OCI-LY7 (cell line): ENCODE data around the gene SYTL3. TPM values are rescaled to one million over a fixed set of nuclear protein-coding genes. Genes with fewer than 3 reads are reported as not detected.

Experiments
- BruUV-seq: library from RNA; stranded (reverse); fragments of 400-500 nt; replicated peaks from 2 replicates; lab custom pipeline; 2021; lab: Mats Ljungman, UMichigan
- CTCF ChIA-PET: fragments of 300-600 bp; sonication (Branson Sonifier 250); formaldehyde crosslinking; loops from one replicate; lab custom pipeline; 2022; ENCODE audit warnings: antibody characterized with exemption; ENCODE audit not compliant: unreplicated experiment; lab: Charles Lee
- POLR2A ChIA-PET: fragments of 300-600 bp; sonication (Branson Sonifier 250); formaldehyde crosslinking; loops from one replicate; lab custom pipeline; 2022; ENCODE audit warnings: antibody characterized with exemption; lab: Charles Lee
- DNase-seq: peaks from one replicate; pipeline ENCODE4 v3.0.0-alpha.2; 2015; ENCODE audit warnings: low spot score
- H2AFZ ChIP-seq: fragments of 200-600 bp; sonication (generic), shearing (Covaris generic); 2 replicates; pipeline ENCODE4 v1.6.1; 2014; ENCODE audit warnings: mild to moderate bottlenecking, antibody characterized with exemption, low read length, moderate library complexity
- H3K27ac ChIP-seq: fragments of 200-600 bp; sonication (generic); 2 replicates; pipeline ENCODE4 v1.5.1; 2014; ENCODE audit warnings: mixed run types, low read depth, mild to moderate bottlenecking, moderate library complexity, low read length, inconsistent platforms; ENCODE audit not compliant: poor library complexity, severe bottlenecking
- H3K36me3 ChIP-seq: fragments of 200-600 bp; sonication (generic); 2 replicates; pipeline ENCODE4 v1.6.1; 2014; ENCODE audit warnings: mild to moderate bottlenecking, antibody characterized with exemption, low read length, moderate library complexity, mixed read lengths; ENCODE audit not compliant: insufficient read depth
- H3K4me1 ChIP-seq: fragments of 200-600 bp; sonication (generic); 2 replicates; pipeline ENCODE4 v1.5.1; 2014; ENCODE audit warnings: mild to moderate bottlenecking, low read length; ENCODE audit not compliant: insufficient read depth, poor library complexity, severe bottlenecking
- H3K4me2 ChIP-seq: fragments of 200-600 bp; sonication (generic); 2 replicates; pipeline ENCODE4 v1.6.1; 2014; ENCODE audit warnings: mild to moderate bottlenecking, low read length
- H3K4me3 ChIP-seq: fragments of 200-600 bp; sonication (generic); 2 replicates; pipeline ENCODE4 v1.5.1; 2014; ENCODE audit warnings: mild to moderate bottlenecking, low read depth, low read length; ENCODE audit not compliant: poor library complexity, severe bottlenecking
- H3K79me2 ChIP-seq: fragments of 200-600 bp; sonication (generic); 2 replicates; pipeline ENCODE4 v1.6.1; 2016; ENCODE audit warnings: low read depth, mild to moderate bottlenecking, low read length, moderate library complexity, mixed read lengths; ENCODE audit not compliant: insufficient read depth
- H3K9me2 ChIP-seq: fragments of 200-600 bp; sonication (generic); 2 replicates; pipeline ENCODE4 v1.6.1; 2016; ENCODE audit warnings: mild to moderate bottlenecking, low read length, mixed read lengths; ENCODE audit not compliant: insufficient read depth
- H3K9me3 ChIP-seq: fragments of 200-600 bp; sonication (generic); 2 replicates; pipeline ENCODE4 v1.6.1; 2014; ENCODE audit warnings: mild to moderate bottlenecking, mixed run types, low read length, mixed read lengths
- H4K20me1 ChIP-seq: fragments of 200-600 bp; sonication (generic); 2 replicates; pipeline ENCODE4 v1.6.1; 2014; ENCODE audit warnings: mild to moderate bottlenecking, antibody characterized with exemption, low read length, moderate library complexity, mixed read lengths; ENCODE audit not compliant: insufficient read depth
- EZH2phosphoT487 ChIP-seq: fragments of 200-600 bp; sonication (generic); IDR thresholded peaks from 2 replicates; pipeline ENCODE4 v1.6.1; 2018; ENCODE audit warnings: low read depth, borderline replicate concordance, mild to moderate bottlenecking, mixed run types, antibody characterized with exemption, low read length, moderate library complexity, mixed read lengths
- intact Hi-C: fragments of 100-400 bp; cut with micrococcal nuclease; formaldehyde crosslinking; loops from one replicate; pipeline ENCODE4 v1.10.0; 2022; ENCODE audit not compliant: unreplicated experiment
- total RNA-seq, 2 experiments: library from RNA; depleted of rRNA in 1 of 2; stranded (reverse); fragments of >200 nt in 1 of 2; shearing (Covaris generic) in 1 of 2; gene quantifications; 2 replicates each; pipeline ENCODE4 v1.2.3, GENCODE V29; 2014 to 2022
- TF ChIP-seq, protein P1 (sequence below): fragments of 200-600 bp; sonication (generic); conservative IDR thresholded peaks from 2 replicates; pipeline ENCODE4 v1.5.1; 2014; ENCODE audit warnings: mild to moderate bottlenecking, antibody characterized with exemption, low read length, moderate library complexity, mixed read lengths

Gene SYTL3
- total RNA-seq, 2 experiments from 2014 or later: 0.32 to 0.89 TPM

DNA sequence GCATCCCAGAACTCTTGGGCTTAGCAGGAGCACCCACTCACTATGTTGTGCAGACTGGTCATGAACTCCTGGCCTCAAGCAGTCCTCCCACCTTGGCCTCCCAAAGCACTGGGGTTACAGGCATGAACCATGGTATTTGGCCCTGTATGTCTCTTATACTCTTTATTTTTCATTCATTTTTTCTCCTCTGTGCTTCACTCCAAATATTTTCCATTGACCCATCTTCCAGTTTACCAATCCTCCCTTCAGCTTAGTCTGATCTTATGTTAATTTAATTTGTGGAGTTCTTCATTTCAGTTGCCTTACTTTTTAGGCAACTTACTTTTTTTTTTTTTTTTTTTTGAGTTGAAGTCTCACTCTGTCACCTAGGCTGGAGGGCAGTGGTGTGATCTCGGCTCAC is 89.8 kb downstream of the SYTL3 start:
- BruUV-seq: no TSS peak
- Histone ChIP-seq H3K36me3 (no peaks in the 10 kb centered on the region), H4K20me1 (no peaks in the 10 kb centered on the region), H3K4me2 (no peak overlapping the region), H3K9me3 (peaks cover 11% of the 10 kb centered on the region), H2AFZ (no peak overlapping the region), H3K4me1 (no peaks in the 10 kb centered on the region), H3K4me3 (no peak overlapping the region), H3K9me2 (no peaks in the 10 kb centered on the region), H3K27ac (no peak overlapping the region), H3K79me2 (no peaks in the 10 kb centered on the region)
- intact Hi-C loops: no loop called here
- no peak for DNase-seq
- TF ChIP-seq EZH2phosphoT487: no peak
- TF ChIP-seq, protein P1, sequence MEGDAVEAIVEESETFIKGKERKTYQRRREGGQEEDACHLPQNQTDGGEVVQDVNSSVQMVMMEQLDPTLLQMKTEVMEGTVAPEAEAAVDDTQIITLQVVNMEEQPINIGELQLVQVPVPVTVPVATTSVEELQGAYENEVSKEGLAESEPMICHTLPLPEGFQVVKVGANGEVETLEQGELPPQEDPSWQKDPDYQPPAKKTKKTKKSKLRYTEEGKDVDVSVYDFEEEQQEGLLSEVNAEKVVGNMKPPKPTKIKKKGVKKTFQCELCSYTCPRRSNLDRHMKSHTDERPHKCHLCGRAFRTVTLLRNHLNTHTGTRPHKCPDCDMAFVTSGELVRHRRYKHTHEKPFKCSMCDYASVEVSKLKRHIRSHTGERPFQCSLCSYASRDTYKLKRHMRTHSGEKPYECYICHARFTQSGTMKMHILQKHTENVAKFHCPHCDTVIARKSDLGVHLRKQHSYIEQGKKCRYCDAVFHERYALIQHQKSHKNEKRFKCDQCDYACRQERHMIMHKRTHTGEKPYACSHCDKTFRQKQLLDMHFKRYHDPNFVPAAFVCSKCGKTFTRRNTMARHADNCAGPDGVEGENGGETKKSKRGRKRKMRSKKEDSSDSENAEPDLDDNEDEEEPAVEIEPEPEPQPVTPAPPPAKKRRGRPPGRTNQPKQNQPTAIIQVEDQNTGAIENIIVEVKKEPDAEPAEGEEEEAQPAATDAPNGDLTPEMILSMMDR: no peak
- CTCF ChIA-PET: no interaction called here
- POLR2A ChIA-PET: interaction anchor here (0.7 kb wide), 1 partner anchor 387 kb away, joined by 6 read pairs; no protein-coding TSS in a partner anchor

DNA sequence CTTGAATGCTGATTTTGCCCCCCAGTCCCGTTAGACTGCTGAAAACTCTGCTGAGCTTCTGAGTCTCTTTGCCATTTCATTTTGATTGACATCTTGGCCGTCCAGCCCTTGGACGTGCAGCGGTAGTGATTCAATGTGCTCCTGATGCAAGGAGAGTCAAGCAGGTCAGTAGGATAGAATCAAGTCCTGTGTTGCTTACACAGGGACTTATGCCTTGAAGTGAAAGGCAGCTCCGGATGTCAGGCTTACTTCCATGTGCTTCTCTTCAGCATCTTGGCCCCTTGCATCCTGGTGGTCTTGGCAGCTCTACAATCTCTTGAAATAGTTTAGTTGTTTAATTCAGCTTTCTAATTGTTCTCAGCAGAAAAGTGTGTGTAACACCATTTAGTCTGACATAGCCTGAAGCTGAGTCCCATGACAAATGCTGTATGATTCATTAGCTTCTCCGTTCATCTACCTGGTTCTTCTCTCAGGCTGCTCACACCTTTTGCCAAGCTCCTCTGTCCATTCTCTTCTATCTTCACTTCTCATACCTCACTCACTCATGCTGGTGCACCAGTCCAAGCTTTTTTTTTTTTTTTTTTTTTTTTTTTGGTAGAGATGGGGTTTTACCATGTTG is 93.3 kb downstream of the SYTL3 start:
- intact Hi-C loops: no loop called here
- no peaks in the 10 kb centered on the region for H4K20me1 ChIP-seq
- no peak overlapping the region for H3K4me3 ChIP-seq
- no peak for DNase-seq
- TF ChIP-seq, protein P1: no peak
- no peak for TF ChIP-seq EZH2phosphoT487
- H3K4me2 ChIP-seq: no peak overlapping the region
- H3K27ac ChIP-seq: no peak overlapping the region
- no peaks in the 10 kb centered on the region for H3K79me2 ChIP-seq
- no peaks in the 10 kb centered on the region for H3K9me2 ChIP-seq
- no peaks in the 10 kb centered on the region for H3K4me1 ChIP-seq
- ChIA-PET CTCF (interaction anchor here (0.6 kb wide), 1 partner anchor 11 kb away, joined by 3 read pairs; no protein-coding TSS in a partner anchor), POLR2A (interaction anchor here (0.6 kb wide), 1 partner anchor 42 kb away, joined by 4 read pairs; no protein-coding TSS in a partner anchor)
- H3K36me3 ChIP-seq: no peaks in the 10 kb centered on the region
- peaks cover 11% of the 10 kb centered on the region for H3K9me3 ChIP-seq
- H2AFZ ChIP-seq: no peak overlapping the region
- no TSS peak for BruUV-seq

DNA sequence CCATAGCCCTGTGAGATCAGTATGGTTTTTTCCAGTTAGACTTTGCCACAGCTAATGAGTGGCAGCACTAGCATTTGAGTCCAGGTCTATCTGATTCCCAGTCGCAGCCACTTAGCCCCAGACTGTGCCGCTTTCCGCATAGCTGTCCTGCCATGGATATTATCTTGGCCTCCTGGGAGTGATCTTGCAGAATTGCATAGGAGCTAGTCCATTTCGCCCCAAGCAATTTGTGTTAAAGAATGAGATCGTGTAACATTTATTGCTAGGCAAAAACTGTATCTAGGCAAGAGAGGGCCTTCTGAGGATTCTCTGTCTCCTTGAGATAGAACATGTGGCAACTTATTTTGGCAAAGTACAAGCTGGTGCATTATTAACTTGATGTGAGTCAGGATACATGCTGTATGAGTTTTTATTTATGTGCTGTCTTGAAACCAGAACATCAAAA is 95.2 kb downstream of the SYTL3 start:
- no peak for DNase-seq
- Histone ChIP-seq H3K4me3 (no peak overlapping the region), H3K9me3 (no peaks in the 10 kb centered on the region), H3K27ac (no peak overlapping the region), H4K20me1 (no peaks in the 10 kb centered on the region), H3K9me2 (no peaks in the 10 kb centered on the region), H3K36me3 (no peaks in the 10 kb centered on the region), H2AFZ (no peak overlapping the region), H3K4me2 (no peak overlapping the region), H3K4me1 (no peaks in the 10 kb centered on the region), H3K79me2 (no peaks in the 10 kb centered on the region)
- intact Hi-C loops: no loop called here
- TF ChIP-seq, protein P1: no peak
- no peak for TF ChIP-seq EZH2phosphoT487
- ChIA-PET CTCF (no interaction called here), POLR2A (interaction anchor here (0.6 kb wide), 3 partner anchors 13 to 670 kb away, joined by 3 read pairs; no protein-coding TSS in a partner anchor)
- no TSS peak for BruUV-seq
